Amniotic epithelial cell (primary cell): ENCODE data around the gene DLEC1.

Experiments used
- DNase-seq: peaks from one replicate; pipeline ENCODE4 v3.0.0-alpha.2; 2010; ENCODE audit warnings: low read depth

DLEC1 gene

GRCh38 chr3:38136777-38137614 is 98.0 kb downstream of the DLEC1 start, which contains the start of gene ACAA1:
ACAA1 (minus strand) TSS chr3:38137127; CDS start chr3:38137035, 92 bp downstream.
- DNase-seq: peak; percentile 98

- DNase-seq: no peak
Measured at GRCh38 chr3:38137615-38138348, 98.8 kb downstream of the DLEC1 start.

- DNase-seq: peak; percentile 34
Measured at GRCh38 chr3:38138349-38139190, 99.6 kb downstream of the DLEC1 start, which contains the start of gene MYD88. MYD88 (plus strand) TSS chr3:38138661; CDS start chr3:38138701, 40 bp downstream.

GRCh38 chr3:38139191-38139590 is 100.2 kb downstream of the DLEC1 start:
- no peak for DNase-seq

- no peak for DNase-seq
Measured at GRCh38 chr3:38139652-38140051, 100.6 kb downstream of the DLEC1 start.

GRCh38 chr3:38140326-38141172 is 101.5 kb downstream of the DLEC1 start:
- no peak for DNase-seq

- no peak for DNase-seq
Measured at GRCh38 chr3:38141173-38141951, 102.4 kb downstream of the DLEC1 start.

- no peak for DNase-seq
Measured at GRCh38 chr3:38141952-38142273, 102.9 kb downstream of the DLEC1 start.

- DNase-seq: no peak
Measured at GRCh38 chr3:38142959-38143358, 104.0 kb downstream of the DLEC1 start.

- no peak for DNase-seq
Measured at GRCh38 chr3:38143511-38143910, 104.5 kb downstream of the DLEC1 start.

GRCh38 chr3:38146504-38146903 is 107.5 kb downstream of the DLEC1 start:
- no peak for DNase-seq

GRCh38 chr3:38147421-38147820 is 108.4 kb downstream of the DLEC1 start:
- no peak for DNase-seq

GRCh38 chr3:38148311-38148882 is 109.4 kb downstream of the DLEC1 start:
- DNase-seq: no peak

GRCh38 chr3:38149708-38150107 is 110.7 kb downstream of the DLEC1 start:
- no peak for DNase-seq

GRCh38 chr3:38150780-38151528 is 111.9 kb downstream of the DLEC1 start:
- no peak for DNase-seq

GRCh38 chr3:38151667-38152265 is 112.8 kb downstream of the DLEC1 start:
- no peak for DNase-seq

- no peak for DNase-seq
Measured at GRCh38 chr3:38152609-38153008, 113.6 kb downstream of the DLEC1 start.

- DNase-seq: no peak
Measured at GRCh38 chr3:38153221-38153620, 114.2 kb downstream of the DLEC1 start.

GRCh38 chr3:38154033-38154494 is 115.1 kb downstream of the DLEC1 start:
- peak; percentile 98 for DNase-seq
